ENCODE results near the gene TEX2. TPM values are rescaled to one million over a fixed set of nuclear protein-coding genes. Genes with fewer than 3 reads are reported as not detected.

Gene TEX2
- total and polyA plus RNA-seq, 2 of the 13 experiments (the other 11 are each of a cell fraction or from before 2014, with no cell fraction given): 21.4 to 37.7 TPM

GRCh38 chr17:64216338-64217248 is 46.5 kb downstream of the TEX2 start (continued):
- TF ChIP-seq ZNF280D (CRISPR knock-in tag; IDR thresholded peaks at IDR 0.05): peak; percentile 94
- TF ChIP-seq XBP1 (CRISPR knock-in tag; IDR thresholded peaks at IDR 0.05): no peak
- TF ChIP-seq MAFK (conservative IDR thresholded peaks at IDR 0.05 in 1 of 2, IDR thresholded peaks at IDR 0.05 in 1 of 2; ENCODE audit: low read length in 2 of 2): peak in 1 of 2 experiments; percentile 33; a peak in 1 of 4 replicates
- no peak for TF ChIP-seq GZF1 (CRISPR knock-in tag; IDR thresholded peaks at IDR 0.05)
- peak; percentile 49; the same call in 1 of the 2 replicates for TF ChIP-seq ZNF121 (CRISPR knock-in tag; IDR thresholded peaks at IDR 0.05)
- no peak for TF ChIP-seq ZNF318 (CRISPR knock-in tag; IDR thresholded peaks at IDR 0.05)
- no peak for TF ChIP-seq ZFAT (CRISPR knock-in tag; conservative IDR thresholded peaks at IDR 0.05)
- TF ChIP-seq ELK4 (CRISPR knock-in tag; IDR thresholded peaks at IDR 0.05; ENCODE audit: borderline replicate concordance): no peak
- no peak for TF ChIP-seq CREB1 (IDR thresholded peaks at IDR 0.05)
- TF ChIP-seq CREB1 (CRISPR knock-in tag; IDR thresholded peaks at IDR 0.05): peak; percentile 65
- TF ChIP-seq KDM5A (IDR thresholded peaks at IDR 0.05; ENCODE audit: borderline replicate concordance, low read length): no peak; the same call in 1 of the 2 replicates
- TF ChIP-seq RBFOX2 (IDR thresholded peaks at IDR 0.05; ENCODE audit: low read depth, low read length): peak; percentile 73
- TF ChIP-seq HMG20B (CRISPR knock-in tag; conservative IDR thresholded peaks at IDR 0.05): peak; percentile 55; the same call in 1 of the 2 replicates
- peak; percentile 95 for TF ChIP-seq ZNF501 (CRISPR knock-in tag; IDR thresholded peaks at IDR 0.05)
- no peak for TF ChIP-seq ZNF550 (CRISPR knock-in tag; IDR thresholded peaks at IDR 0.05; ENCODE audit: borderline replicate concordance)
- TF ChIP-seq SAP130 (CRISPR knock-in tag; IDR thresholded peaks at IDR 0.05; ENCODE audit: low read depth): peak; percentile 78
- TF ChIP-seq ZNF7 (CRISPR knock-in tag; IDR thresholded peaks at IDR 0.05): no peak

Measured in HepG2 (cell line).